Lung (tissue), 12 donors: ENCODE data around the gene USP5. TPM values are rescaled to one million over a fixed set of nuclear protein-coding genes. Genes with fewer than 3 reads are reported as not detected.

ENCODE experiments used
- ATAC-seq: fragments of 200-7000 bp; cut with Tn5 transposase; one replicate; pipeline ENCODE4 v1.9.1; 2020; ENCODE audit warnings: moderate number of reproducible peaks; ENCODE audit not compliant: insufficient read depth, low FRiP score
- DNase-seq, 3 donors: peaks; one replicate each; pipeline ENCODE4 v3.0.0-alpha.2; 2013 to 2017
- H3K27ac ChIP-seq, 2 donors: one replicate each; pipeline ENCODE4 v1.5.1; 2013; ENCODE audit warnings: mild to moderate bottlenecking in 2 of 2, moderate library complexity in 2 of 2, control low read depth in 1 of 2, inconsistent platforms in 1 of 2, low read depth in 1 of 2, low read length in 1 of 2
- H3K27me3 ChIP-seq, 3 donors: one replicate each; pipeline ENCODE4 v1.5.1; 2013; ENCODE audit warnings: low read length in 2 of 3; ENCODE audit not compliant: control insufficient read depth in 3 of 3, insufficient read depth in 3 of 3
- H3K36me3 ChIP-seq, 4 donors: one replicate each; pipeline ENCODE4 v1.5.1; 2013; ENCODE audit warnings: low read length in 4 of 4, mild to moderate bottlenecking in 1 of 4, moderate library complexity in 1 of 4; ENCODE audit not compliant: control insufficient read depth in 4 of 4, insufficient read depth in 4 of 4
- H3K4me1 ChIP-seq, 5 donors: one replicate each; pipeline ENCODE4 v1.5.1; 2013; ENCODE audit warnings: low read length in 5 of 5, mild to moderate bottlenecking in 2 of 5, moderate library complexity in 1 of 5; ENCODE audit not compliant: control insufficient read depth in 5 of 5, insufficient read depth in 5 of 5
- H3K4me3 ChIP-seq: one replicate; pipeline ENCODE4 v1.5.1; 2013; ENCODE audit warnings: mild to moderate bottlenecking, control low read depth, moderate library complexity
- H3K9ac ChIP-seq, 2 donors: one replicate each; pipeline ENCODE4 v1.5.1; 2013; ENCODE audit warnings: low read length in 2 of 2, control low read depth in 1 of 2; ENCODE audit not compliant: insufficient read depth in 1 of 2
- H3K9me3 ChIP-seq, 4 donors: one replicate each; pipeline ENCODE4 v1.5.1; 2013; ENCODE audit warnings: low read length in 3 of 4, mild to moderate bottlenecking in 1 of 4, moderate library complexity in 1 of 4; ENCODE audit not compliant: control insufficient read depth in 4 of 4, insufficient read depth in 3 of 4
- CTCF ChIP-seq: IDR thresholded peaks from 2 replicates; pipeline ENCODE4 v1.5.1; 2012; ENCODE audit warnings: mild to moderate bottlenecking; ENCODE audit errors: control extremely low read depth, extremely low read depth
- WGBS, 2 donors: extraction: QIAGEN DNeasy Blood & Tissue Kit; methylation state at CpG; one replicate each; pipeline ENCODE4 v1.1.7; 2013; 5-methylcytosine and 5-hydroxymethylcytosine counted together
- polyA plus RNA-seq, 2 donors: library from polyadenylated mRNA; stranded (reverse); fragments of 200-250 nt; gene quantifications; one replicate each; pipeline ENCODE4 v1.2.1, GENCODE V29; 2013
- total RNA-seq, 2 donors: library from RNA; depleted of rRNA in 1 of 2; stranded (reverse); fragments of >200 nt in 1 of 2; gene quantifications; one replicate each; pipeline ENCODE4 v1.2.1, GENCODE V29; 2014 to 2021
- donor health status: control.
- donor health status: control.
- donor health status: Bipolar disorder and iron deficiency.
- donor health status: healthy.
- donor health status: DM: yes; HTN: yes; CAD: no.

The USP5 gene
- total and polyA plus RNA-seq, 4 donors = 24.8 to 92.1 (median 36.7) TPM

- Histone ChIP-seq H3K4me1 (peaks cover 0 to 42% (median 9%) of the 10 kb centered on the region in 5 donors), H3K27ac (no peak overlapping the region), H3K4me3 (no peak overlapping the region), H3K9ac (no peak overlapping the region), H3K36me3 (peaks cover 0 to 2% (median 0%) of the 10 kb centered on the region in 4 donors), H3K9me3 (no peaks in the 10 kb centered on the region), H3K27me3 (peaks cover 0 to 12% (median 3%) of the 10 kb centered on the region in 3 donors)
- ATAC-seq = no peak
- WGBS, 2 donors = 55 to 74% methylated on average over 12 of the region's 12 CpGs
- TF ChIP-seq CTCF = no peak
- DNase-seq = no peak
These were observed 27.0 kb upstream of the USP5 start for GRCh38 chr12:6824901-6825381.

- peaks cover 0 to 12% (median 3%) of the 10 kb centered on the region in 3 donors for H3K27me3 ChIP-seq
- peak; percentile 92 for TF ChIP-seq CTCF
- 17% methylated on average over 19 of the region's 19 CpGs for WGBS, 2 donors
- peak; percentile 79 for ATAC-seq
- H3K9me3 ChIP-seq = no peaks in the 10 kb centered on the region
- peak; percentile 90 to 91 (median 91) for DNase-seq
- no peak overlapping the region for H3K9ac ChIP-seq
- no peak overlapping the region for H3K27ac ChIP-seq
- H3K36me3 ChIP-seq = no peaks in the 10 kb centered on the region
- H3K4me3 ChIP-seq = no peak overlapping the region
- peaks cover 0 to 44% (median 9%) of the 10 kb centered on the region in 5 donors for H3K4me1 ChIP-seq
These were observed 26.4 kb upstream of the USP5 start for GRCh38 chr12:6825398-6826124.

GRCh38 chr12:6826125-6826733, 25.7 kb upstream of the USP5 start:
- WGBS, 2 donors = 83 to 87% methylated on average over 17 of the region's 17 CpGs
- H3K27me3 ChIP-seq = peaks cover 0 to 12% (median 3%) of the 10 kb centered on the region in 3 donors
- TF ChIP-seq CTCF = no peak
- no peak overlapping the region for H3K4me3 ChIP-seq
- DNase-seq (no peak), ATAC-seq (no peak)
- H3K36me3 ChIP-seq = peaks cover 0 to 2% (median under 1%) of the 10 kb centered on the region in 4 donors
- peaks cover 0 to 37% (median 5%) of the 10 kb centered on the region in 5 donors for H3K4me1 ChIP-seq
- H3K9me3 ChIP-seq = no peaks in the 10 kb centered on the region
- H3K9ac ChIP-seq = no peak overlapping the region
- H3K27ac ChIP-seq = no peak overlapping the region
